Activated CD8-positive, alpha-beta memory T cell treated with anti-CD3 and anti-CD28 coated beads for 4 hours (primary cell): ENCODE measurements around the gene RNF34.
"Not testable (repeated sequence)": the region's sequence is repeated elsewhere in the genome, so short reads cannot be mapped to it uniquely, and the experiment has no call there.

Experiments
- DNase-seq, 2 donors: peaks; one replicate each; pipeline ENCODE4 v3.0.0-alpha.2; 2020; ENCODE audit warnings: low read depth in 2 of 2

RNF34 gene

GRCh38 chr12:121399391-121400331, at the start of gene RNF34:
Gene RNF34, plus strand, starts transcription at chr12:121400118. Its CDS starts 95 bp downstream, at chr12:121400213.
- DNase-seq, result peak; percentile 95

- DNase-seq, result peak; percentile 76 to 86
Observed at GRCh38 chr12:121351820-121352681, 47.9 kb upstream of the RNF34 start, which contains the start of gene ANAPC5. Gene ANAPC5, minus strand, starts transcription at chr12:121352411. Its CDS starts 71 bp downstream, at chr12:121352340.

- DNase-seq, result no peak
Observed at GRCh38 chr12:121352682-121353018, 47.3 kb upstream of the RNF34 start.

- no peak for DNase-seq
Observed at GRCh38 chr12:121355818-121356217, 44.1 kb upstream of the RNF34 start.

- DNase-seq, result no peak
Observed at GRCh38 chr12:121356657-121357056, 43.3 kb upstream of the RNF34 start.

GRCh38 chr12:121357331-121357730, 42.6 kb upstream of the RNF34 start:
- no peak for DNase-seq

- DNase-seq, result no peak
Observed at GRCh38 chr12:121358073-121358472, 41.8 kb upstream of the RNF34 start.

GRCh38 chr12:121364683-121365121, 35.2 kb upstream of the RNF34 start:
- DNase-seq, result no peak

GRCh38 chr12:121365416-121366062, 34.4 kb upstream of the RNF34 start:
- no peak for DNase-seq

GRCh38 chr12:121366063-121366459, 33.9 kb upstream of the RNF34 start:
- DNase-seq, result no peak

GRCh38 chr12:121371404-121371803, 28.5 kb upstream of the RNF34 start:
- no peak for DNase-seq

GRCh38 chr12:121373755-121374154, 26.2 kb upstream of the RNF34 start:
- DNase-seq, result no peak

- not testable (repeated sequence) for DNase-seq
Observed at GRCh38 chr12:121374336-121374735, 25.6 kb upstream of the RNF34 start.

- DNase-seq, result not testable (repeated sequence)
Observed at GRCh38 chr12:121374945-121375584, 24.9 kb upstream of the RNF34 start.

GRCh38 chr12:121376754-121377697, 22.9 kb upstream of the RNF34 start:
- DNase-seq, result no peak

GRCh38 chr12:121378736-121379135, 21.2 kb upstream of the RNF34 start:
- DNase-seq, result no peak

GRCh38 chr12:121379945-121380344, 20.0 kb upstream of the RNF34 start:
- no peak for DNase-seq

- DNase-seq, result no peak
Observed at GRCh38 chr12:121383601-121384021, 16.3 kb upstream of the RNF34 start.

- DNase-seq, result not testable (repeated sequence)
Observed at GRCh38 chr12:121384891-121385290, 15.0 kb upstream of the RNF34 start.

GRCh38 chr12:121388421-121388981, 11.4 kb upstream of the RNF34 start:
- DNase-seq, result no peak
